H4 (cell line): Measurements from ENCODE around the gene CCDC18. TPM values are rescaled to one million over a fixed set of nuclear protein-coding genes. Genes with fewer than 3 reads are reported as not detected.
"Not testable (repeated sequence)": the region's sequence is repeated elsewhere in the genome, so short reads cannot be mapped to it uniquely, and the experiment has no call there.

ENCODE experiments used
- DNase-seq: peaks from one replicate; pipeline ENCODE4 v3.0.0-alpha.2; 2015; ENCODE audit warnings: low spot score
- total RNA-seq: library from RNA; depleted of rRNA; stranded (reverse); fragments of >200 nt; shearing (Covaris generic); gene quantifications from 2 replicates; pipeline ENCODE4 v1.2.3, GENCODE V29; 2014; rRNA removed

Gene CCDC18, protein sequence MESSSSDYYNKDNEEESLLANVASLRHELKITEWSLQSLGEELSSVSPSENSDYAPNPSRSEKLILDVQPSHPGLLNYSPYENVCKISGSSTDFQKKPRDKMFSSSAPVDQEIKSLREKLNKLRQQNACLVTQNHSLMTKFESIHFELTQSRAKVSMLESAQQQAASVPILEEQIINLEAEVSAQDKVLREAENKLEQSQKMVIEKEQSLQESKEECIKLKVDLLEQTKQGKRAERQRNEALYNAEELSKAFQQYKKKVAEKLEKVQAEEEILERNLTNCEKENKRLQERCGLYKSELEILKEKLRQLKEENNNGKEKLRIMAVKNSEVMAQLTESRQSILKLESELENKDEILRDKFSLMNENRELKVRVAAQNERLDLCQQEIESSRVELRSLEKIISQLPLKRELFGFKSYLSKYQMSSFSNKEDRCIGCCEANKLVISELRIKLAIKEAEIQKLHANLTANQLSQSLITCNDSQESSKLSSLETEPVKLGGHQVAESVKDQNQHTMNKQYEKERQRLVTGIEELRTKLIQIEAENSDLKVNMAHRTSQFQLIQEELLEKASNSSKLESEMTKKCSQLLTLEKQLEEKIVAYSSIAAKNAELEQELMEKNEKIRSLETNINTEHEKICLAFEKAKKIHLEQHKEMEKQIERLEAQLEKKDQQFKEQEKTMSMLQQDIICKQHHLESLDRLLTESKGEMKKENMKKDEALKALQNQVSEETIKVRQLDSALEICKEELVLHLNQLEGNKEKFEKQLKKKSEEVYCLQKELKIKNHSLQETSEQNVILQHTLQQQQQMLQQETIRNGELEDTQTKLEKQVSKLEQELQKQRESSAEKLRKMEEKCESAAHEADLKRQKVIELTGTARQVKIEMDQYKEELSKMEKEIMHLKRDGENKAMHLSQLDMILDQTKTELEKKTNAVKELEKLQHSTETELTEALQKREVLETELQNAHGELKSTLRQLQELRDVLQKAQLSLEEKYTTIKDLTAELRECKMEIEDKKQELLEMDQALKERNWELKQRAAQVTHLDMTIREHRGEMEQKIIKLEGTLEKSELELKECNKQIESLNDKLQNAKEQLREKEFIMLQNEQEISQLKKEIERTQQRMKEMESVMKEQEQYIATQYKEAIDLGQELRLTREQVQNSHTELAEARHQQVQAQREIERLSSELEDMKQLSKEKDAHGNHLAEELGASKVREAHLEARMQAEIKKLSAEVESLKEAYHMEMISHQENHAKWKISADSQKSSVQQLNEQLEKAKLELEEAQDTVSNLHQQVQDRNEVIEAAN (N-terminal part only)
- 2.3 and 3.3 TPM in 2 replicates for total RNA-seq

DNA sequence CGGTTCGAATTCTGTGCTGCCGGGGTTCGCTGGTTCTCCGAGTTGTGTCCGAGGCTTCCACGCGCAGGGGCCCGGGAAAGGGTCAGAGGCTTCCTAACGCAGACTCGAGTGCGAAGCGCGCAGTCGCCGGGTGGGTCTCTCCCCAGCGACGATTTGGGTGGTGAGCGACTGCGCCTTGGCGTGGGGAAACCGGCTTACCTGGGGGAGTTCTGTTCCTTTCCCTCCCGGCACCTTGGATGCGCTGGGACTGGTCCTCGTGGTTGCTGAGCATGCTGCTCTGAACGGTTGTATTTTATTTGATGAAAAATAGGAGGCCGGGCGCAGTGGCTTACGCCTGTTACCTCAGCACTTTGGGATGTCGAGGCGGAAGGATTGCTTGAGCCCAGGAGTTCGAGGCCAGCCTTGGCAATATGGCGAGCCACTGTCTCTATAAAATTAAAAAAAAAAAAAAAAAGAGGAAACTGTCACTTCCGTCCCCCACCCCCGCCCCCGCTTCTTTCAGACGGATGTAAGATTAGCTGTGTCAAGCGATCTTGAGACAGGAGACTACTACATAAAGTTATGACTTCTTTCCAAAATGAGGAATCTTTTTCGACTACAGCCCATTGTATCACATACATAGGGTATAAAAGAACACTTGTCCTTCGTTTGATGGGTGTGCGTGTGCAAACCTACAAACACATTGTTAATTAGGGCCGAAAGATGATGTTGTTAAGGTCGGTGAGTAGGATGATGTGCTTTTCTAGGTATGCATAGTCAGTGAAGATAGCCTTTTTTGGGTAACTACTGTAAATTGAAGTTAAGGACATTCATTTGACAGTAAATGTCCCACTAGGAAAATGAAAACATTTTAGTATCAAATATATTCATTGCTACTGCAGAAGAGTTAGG lies at the start of gene CCDC18:
Gene CCDC18 (plus strand): TSS at position 2 of the 891 bp plus-strand sequence. CDS start 2,638 bp downstream, outside the sequence.
- DNase-seq: peak; percentile 6

DNA sequence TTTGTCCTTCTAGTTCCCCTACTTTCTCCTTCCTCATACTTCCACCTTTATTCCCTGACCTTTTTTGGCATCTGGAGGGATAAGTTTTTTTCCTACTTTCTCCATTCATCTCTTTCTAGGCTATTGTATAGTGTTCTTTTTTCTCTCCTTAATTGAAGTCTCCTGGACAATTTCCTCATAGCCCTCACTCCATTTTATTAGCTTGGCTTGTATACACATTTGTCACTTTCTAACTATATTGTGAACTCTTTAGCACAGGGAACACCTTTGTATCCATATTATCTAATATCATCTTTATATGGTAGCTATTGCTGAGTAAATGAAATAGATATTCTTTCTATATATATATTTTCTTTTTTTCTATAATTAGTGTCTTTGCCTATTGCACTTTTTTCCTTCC lies 47.9 kb upstream of the CCDC18 start:
- DNase-seq: no peak

DNA sequence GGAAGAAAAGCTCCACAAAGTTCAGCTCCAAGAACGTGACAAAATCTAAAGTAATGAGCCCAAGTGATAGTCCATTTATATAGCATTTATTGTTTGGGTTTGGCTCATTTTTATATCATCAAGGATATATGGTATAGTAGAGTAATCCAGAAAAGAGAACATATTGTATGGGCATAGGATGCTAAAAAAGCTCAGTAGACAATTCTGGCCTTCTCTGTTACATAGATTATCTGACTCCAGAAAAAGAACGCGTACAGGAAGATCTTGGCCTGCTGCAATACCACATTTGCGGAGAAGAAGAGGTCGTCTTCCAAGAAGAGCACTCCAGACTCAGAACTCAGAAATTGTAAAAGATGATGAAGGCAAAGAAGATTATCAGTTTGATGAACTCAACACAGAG lies 44.1 kb upstream of the CCDC18 start:
- no peak for DNase-seq

DNA sequence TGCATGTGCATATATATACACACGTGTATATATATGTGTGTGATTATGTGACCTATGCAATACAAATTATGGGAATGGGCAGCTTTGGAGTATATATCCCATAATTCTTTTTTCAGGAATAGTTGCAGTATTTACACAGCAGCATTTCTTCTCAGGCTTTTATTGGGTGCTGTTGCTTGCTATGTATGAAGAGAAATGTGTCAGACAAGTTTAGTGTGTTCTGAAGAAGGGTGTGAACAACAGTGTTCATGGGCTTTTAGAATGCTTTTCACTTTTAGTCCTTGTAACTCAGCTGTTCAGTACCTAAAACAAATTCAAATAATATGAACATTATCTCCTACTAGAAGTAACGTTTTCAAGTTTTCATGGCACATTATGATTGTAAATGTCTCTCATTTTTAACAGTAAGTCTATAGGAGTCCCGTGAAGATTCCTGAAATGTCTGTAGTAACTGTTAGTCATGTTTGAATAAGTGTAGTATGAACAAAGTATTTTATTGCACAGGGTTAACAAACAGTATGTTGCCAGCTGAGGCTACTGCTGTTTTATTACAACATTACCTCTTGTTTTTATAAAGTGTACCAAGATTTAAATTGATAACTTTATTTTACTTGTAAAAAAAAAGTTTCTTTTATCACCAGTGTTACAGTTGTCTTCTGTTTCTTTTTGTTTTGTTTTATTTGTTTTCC lies 42.8 kb upstream of the CCDC18 start:
- DNase-seq: no peak

DNA sequence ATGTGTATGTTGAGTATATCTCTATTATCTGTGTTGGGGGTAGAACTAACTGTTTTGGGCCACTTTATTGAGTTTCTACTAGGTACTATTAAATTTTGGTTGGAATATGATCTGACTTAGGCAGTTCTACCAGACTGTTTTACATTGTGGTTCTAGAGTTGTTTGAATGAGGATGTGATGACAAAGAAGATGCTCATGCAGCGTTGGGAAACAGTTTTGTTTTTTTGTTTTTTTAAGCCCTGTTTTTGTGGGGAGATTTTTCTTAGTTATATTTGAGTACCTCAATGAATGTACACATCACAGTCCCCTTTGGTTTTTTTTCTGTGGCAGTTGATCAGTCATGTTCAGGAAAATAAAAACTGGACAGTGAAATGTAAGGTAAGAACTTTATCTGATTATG lies 40.4 kb upstream of the CCDC18 start:
- DNase-seq: no peak

DNA sequence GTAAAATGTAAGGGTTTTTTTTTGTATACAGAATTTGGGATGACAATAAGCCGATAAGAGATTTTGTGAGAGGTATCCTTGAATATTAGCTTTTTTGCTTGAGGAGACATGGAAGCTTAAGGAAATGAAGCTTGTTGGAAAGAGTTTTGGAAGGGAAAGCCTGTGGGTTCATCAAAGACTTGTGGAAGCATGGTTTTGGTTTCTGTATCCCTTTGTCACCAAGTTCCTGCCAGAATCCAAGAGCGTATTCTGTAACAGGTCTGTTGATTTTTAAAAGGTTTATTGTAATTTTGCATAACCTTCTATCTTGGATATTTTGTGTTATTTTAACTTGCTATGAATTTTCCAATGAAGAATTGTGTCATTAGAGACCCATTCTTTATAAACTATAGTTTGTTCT lies 38.4 kb upstream of the CCDC18 start:
- no peak for DNase-seq

GRCh38 chr1:93143136-93143535 lies 37.4 kb upstream of the CCDC18 start:
- DNase-seq: no peak

DNA sequence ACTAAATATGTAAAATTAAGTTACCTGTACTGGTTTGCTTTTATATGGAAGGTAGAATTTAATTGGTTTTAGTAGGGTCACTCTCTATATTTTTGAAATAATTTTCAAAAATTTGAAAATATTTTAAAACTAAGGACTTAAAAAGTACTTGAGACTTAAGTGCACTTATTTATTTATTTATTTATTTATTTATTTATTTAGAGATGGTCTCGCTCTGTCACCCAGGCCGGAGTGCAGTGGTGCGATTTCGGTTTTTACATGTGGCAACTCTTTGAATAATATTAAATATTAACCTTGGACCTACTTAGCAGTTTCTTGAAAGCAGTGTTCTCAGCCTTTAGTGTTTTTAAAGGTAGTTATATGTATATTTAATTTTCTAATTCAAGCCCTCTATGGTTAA lies 36.8 kb upstream of the CCDC18 start:
- DNase-seq: no peak

DNA sequence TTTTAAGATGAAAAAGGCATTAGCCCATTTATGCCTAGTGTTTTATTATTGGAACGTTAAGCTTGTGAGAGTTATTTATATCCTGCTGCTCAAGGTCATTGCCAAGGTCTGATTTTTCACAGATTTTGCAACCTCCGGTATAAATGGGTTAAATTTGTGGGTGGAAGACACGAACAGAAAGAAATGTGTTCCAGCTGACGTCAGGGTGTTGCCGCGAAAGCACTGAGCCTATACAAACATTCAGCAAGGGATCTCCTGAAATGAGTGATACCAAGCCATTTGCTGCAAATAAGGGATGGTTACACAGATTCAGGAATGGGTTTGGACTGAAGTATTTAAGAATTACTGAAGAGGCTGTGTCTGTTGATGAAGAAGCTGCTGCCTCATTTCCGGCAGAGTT lies 32.5 kb upstream of the CCDC18 start:
- DNase-seq: no peak

- no peak for DNase-seq
Measured at GRCh38 chr1:93150729-93151128, 29.8 kb upstream of the CCDC18 start.

- no peak for DNase-seq
Measured at GRCh38 chr1:93151474-93151873, 29.1 kb upstream of the CCDC18 start.

DNA sequence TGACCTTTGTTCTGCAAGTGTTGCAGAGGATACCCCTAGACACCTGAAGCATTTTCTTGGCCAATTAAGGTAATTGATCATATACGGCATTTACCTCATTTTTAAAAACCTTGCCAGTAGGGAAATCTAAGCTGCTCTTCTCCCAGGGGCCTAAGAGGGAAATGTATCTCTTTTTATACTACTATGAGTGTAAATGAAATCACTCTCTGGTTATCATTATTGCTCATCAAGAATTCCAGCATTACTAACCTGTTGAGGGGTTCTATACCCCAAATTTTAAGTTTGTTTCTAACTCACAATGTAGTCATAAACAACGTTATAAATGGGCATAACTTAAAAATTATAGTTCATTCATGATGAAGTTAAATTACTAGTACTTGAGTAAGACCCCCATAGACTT lies 27.7 kb upstream of the CCDC18 start:
- no peak for DNase-seq

GRCh38 chr1:93154898-93155297 lies 25.6 kb upstream of the CCDC18 start:
- no peak for DNase-seq

DNA sequence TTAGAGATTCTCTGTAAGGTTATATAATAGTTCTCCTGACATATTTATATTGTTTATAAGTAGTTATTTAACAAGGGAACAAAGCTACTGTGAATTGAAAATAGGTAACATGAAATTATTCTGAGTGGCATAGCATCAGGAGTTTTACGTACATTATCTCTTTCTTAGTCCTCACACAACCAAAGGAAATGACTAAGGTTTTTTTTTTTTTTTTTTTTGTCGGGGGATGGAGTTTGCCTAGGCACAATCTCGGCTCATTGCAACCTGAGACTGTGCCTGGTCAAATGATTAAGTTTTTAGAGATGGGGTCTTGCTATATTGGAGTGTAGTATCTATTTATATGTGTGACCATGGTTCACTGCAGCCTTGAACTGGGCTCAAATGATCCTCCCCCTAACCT lies 25.2 kb upstream of the CCDC18 start:
- no peak for DNase-seq

- no peak for DNase-seq
Measured at GRCh38 chr1:93159337-93159736, 21.2 kb upstream of the CCDC18 start.

- DNase-seq: not testable (repeated sequence)
Measured at GRCh38 chr1:93163314-93163713, 17.2 kb upstream of the CCDC18 start.

- no peak for DNase-seq
Measured at GRCh38 chr1:93164816-93165215, 15.7 kb upstream of the CCDC18 start.

DNA sequence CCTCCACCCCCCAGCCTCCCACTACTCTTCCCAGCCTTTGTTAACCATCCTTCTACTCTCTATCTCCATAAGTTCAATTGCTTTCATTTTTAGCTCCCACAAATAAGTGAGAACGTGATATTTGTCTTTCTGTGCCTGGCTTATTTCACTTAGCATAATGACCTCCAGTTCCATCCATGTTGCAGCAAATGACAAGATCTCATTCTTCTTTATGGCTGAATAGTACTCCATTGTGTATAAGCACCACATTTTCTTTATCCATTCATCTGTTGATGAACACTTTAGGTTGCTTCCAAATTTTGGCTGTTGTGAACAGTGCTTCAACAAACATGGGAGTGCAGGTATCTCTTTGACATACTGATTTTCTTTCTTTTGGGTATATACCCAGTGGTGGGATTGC lies 14.6 kb upstream of the CCDC18 start:
- DNase-seq: not testable (repeated sequence)

DNA sequence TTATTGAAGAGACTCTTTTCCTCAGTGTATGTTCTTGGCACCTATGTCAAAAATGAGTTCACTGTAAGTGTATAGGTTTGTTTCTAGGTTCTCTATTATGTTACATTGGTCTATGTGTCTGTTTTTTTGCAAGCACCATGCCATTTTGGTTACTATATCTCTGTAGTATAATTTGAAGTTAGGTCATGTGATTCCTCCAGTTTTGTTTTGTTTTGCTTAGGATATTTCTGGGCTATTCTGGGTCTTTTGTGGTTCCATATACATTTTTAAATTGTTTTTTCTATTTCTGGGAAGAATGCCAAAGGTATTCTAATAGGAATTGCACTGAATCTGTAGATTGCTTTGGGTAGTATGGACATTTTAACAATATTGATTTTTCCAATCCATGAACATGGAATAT lies 13.5 kb upstream of the CCDC18 start:
- no peak for DNase-seq

- DNase-seq: not testable (repeated sequence)
Measured at GRCh38 chr1:93170141-93170678, 10.3 kb upstream of the CCDC18 start.
